Fibroblast of lung (primary cell): ENCODE measurements around the gene CFAP91. TPM values are rescaled to one million over a fixed set of nuclear protein-coding genes. Genes with fewer than 3 reads are reported as not detected.

Experiments
- DNase-seq, 2 donors: peaks; one replicate each; pipeline versions ENCODE4 v3.0.0 to v3.0.0-alpha.2; 2010; ENCODE audit warnings: low read depth in 2 of 2
- H2AFZ ChIP-seq: 2 replicates; pipeline ENCODE4 v1.5.1; 2012; ENCODE audit warnings: low read length, control low read depth, inconsistent platforms
- H3K27ac ChIP-seq: 2 replicates; pipeline ENCODE4 v1.5.1; 2011; ENCODE audit warnings: low read length, control low read depth; ENCODE audit not compliant: insufficient read depth
- H3K27me3 ChIP-seq: 2 replicates; pipeline ENCODE4 v1.5.1; 2011; ENCODE audit warnings: mild to moderate bottlenecking, low read length; ENCODE audit not compliant: control insufficient read depth, insufficient read depth
- H3K36me3 ChIP-seq: 2 replicates; pipeline ENCODE4 v1.5.1; 2011; ENCODE audit warnings: low read length; ENCODE audit not compliant: control insufficient read depth, insufficient read depth
- H3K4me1 ChIP-seq: 2 replicates; pipeline ENCODE4 v1.5.1; 2011; ENCODE audit warnings: low read length; ENCODE audit not compliant: control insufficient read depth, insufficient read depth; ENCODE audit errors: extremely low read depth
- H3K4me2 ChIP-seq: 2 replicates; pipeline ENCODE4 v1.5.1; 2011; ENCODE audit warnings: low read length, control low read depth; ENCODE audit not compliant: insufficient read depth; ENCODE audit errors: extremely low read depth
- H3K4me3 ChIP-seq, 4 experiments: fragments of 200-600 bp in 1 of 4; sonication (generic) in 1 of 4; replicated peaks in 1 of 4; 2 replicates each; pipeline ENCODE4 v1.5.1; 2011 to 2016; ENCODE audit warnings: low read length in 4 of 4, low read depth in 3 of 4, mild to moderate bottlenecking in 3 of 4, control low read depth in 2 of 4, inconsistent platforms in 1 of 4, mixed read lengths in 1 of 4; ENCODE audit not compliant: insufficient read depth in 1 of 4; ENCODE audit errors: control extremely low read depth in 1 of 4
- H3K79me2 ChIP-seq: 2 replicates; pipeline ENCODE4 v1.5.1; 2012; ENCODE audit warnings: mild to moderate bottlenecking, low read length, inconsistent platforms; ENCODE audit not compliant: control insufficient read depth, insufficient read depth
- H3K9ac ChIP-seq: 2 replicates; pipeline ENCODE4 v1.5.1; 2011; ENCODE audit warnings: mild to moderate bottlenecking, low read length, control low read depth; ENCODE audit not compliant: insufficient read depth
- H3K9me3 ChIP-seq: 2 replicates; pipeline ENCODE4 v1.5.1; 2012; ENCODE audit warnings: low read depth, low read length; ENCODE audit not compliant: control insufficient read depth, insufficient read depth
- H4K20me1 ChIP-seq: 2 replicates; pipeline ENCODE4 v1.5.1; 2011; ENCODE audit warnings: low read length; ENCODE audit not compliant: control insufficient read depth, insufficient read depth; ENCODE audit errors: extremely low read depth
- EZH2 ChIP-seq: IDR thresholded peaks from 2 replicates; pipeline ENCODE4 v1.5.1; 2012; ENCODE audit warnings: low read length, control low read depth, mild to moderate bottlenecking; ENCODE audit errors: missing control alignments
- polyA plus RNA-seq, 2 donors: library from polyadenylated mRNA; depleted of rRNA in 1 of 2; stranded (reverse) in 1 of 2; unstranded in 1 of 2; fragments of >200 nt; gene quantifications; 2 replicates each; pipeline ENCODE4 v1.2.1, GENCODE V29; 2011 to 2012; ENCODE audit warnings: missing spikeins in 1 of 2
- total RNA-seq: library from RNA; depleted of rRNA; stranded (reverse); fragments of >200 nt; gene quantifications from 2 replicates; pipeline ENCODE4 v1.2.1, GENCODE V29; 2014
- TF ChIP-seq, protein P1 (sequence below), 2 donors: IDR thresholded peaks in 1 of 2; conservative IDR thresholded peaks in 1 of 2; 1 replicate in 1 of 2; 2 replicates in 1 of 2; pipeline ENCODE4 v1.5.1; 2011 to 2012; ENCODE audit warnings: low read length in 2 of 2, control low read depth in 1 of 2, inconsistent platforms in 1 of 2, low read depth in 1 of 2, mild to moderate bottlenecking in 1 of 2

The CFAP91 gene
- total and polyA plus RNA-seq, 2 donors (not counting 1 experiment from before 2014, with no cell fraction given): 0.02 to 0.17 TPM

DNA sequence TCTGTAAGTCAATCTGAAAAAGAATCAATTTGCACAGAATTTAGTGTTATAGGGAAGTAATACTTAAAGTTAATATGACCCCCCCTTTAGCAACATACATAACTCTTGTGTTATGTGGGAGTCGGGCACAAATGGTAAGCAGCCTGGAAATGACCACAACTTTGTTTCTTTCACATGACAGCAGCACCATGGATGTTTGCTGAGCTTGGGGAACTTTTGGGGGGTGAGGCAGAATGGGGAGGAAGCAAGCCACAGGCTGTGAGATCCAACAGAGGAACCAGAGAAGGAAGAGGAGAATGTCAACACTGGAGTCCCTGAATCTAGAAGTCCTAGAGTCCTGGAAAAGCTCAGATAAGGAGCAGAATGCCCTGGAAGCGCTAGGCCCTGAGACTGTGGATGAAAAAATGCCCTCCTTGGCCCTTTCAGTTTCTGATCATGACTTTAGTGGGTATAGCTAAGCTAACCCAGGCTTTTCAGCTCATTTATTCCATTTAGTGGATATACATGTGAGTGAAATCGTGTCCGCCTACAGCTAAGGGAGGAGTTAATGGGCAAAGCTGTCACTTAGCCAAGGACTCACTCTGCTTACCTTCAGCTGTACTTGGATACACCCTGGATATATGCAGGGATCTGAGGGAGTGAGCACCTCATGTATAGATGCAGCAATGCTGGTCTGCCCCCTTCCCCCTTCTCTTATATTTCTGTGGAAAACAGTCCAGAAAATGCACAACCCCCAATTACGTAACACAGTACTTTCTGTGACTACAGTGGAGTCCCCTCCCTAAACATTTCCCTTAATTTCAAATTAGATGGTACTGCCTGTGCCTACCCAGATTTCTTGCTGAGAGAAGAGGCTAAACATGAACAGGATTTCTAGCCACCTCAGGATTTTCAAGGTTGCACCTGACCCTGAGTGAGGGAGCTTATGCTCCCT, 39.1 kb downstream of the CFAP91 start:
- H4K20me1 ChIP-seq: no peaks in the 10 kb centered on the region
- DNase-seq: no peak
- H3K4me3 ChIP-seq: no peak overlapping the region
- H3K79me2 ChIP-seq: no peaks in the 10 kb centered on the region
- H3K36me3 ChIP-seq: no peaks in the 10 kb centered on the region
- TF ChIP-seq, protein P1, sequence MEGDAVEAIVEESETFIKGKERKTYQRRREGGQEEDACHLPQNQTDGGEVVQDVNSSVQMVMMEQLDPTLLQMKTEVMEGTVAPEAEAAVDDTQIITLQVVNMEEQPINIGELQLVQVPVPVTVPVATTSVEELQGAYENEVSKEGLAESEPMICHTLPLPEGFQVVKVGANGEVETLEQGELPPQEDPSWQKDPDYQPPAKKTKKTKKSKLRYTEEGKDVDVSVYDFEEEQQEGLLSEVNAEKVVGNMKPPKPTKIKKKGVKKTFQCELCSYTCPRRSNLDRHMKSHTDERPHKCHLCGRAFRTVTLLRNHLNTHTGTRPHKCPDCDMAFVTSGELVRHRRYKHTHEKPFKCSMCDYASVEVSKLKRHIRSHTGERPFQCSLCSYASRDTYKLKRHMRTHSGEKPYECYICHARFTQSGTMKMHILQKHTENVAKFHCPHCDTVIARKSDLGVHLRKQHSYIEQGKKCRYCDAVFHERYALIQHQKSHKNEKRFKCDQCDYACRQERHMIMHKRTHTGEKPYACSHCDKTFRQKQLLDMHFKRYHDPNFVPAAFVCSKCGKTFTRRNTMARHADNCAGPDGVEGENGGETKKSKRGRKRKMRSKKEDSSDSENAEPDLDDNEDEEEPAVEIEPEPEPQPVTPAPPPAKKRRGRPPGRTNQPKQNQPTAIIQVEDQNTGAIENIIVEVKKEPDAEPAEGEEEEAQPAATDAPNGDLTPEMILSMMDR (conservative IDR thresholded peaks at IDR 0.05 in 1 of 2, IDR thresholded peaks at IDR 0.05 in 1 of 2; ENCODE audit: low read depth in 1 of 2, low read length in 2 of 2): no peak
- no peak for TF ChIP-seq EZH2
- H3K9me3 ChIP-seq: no peaks in the 10 kb centered on the region
- H2AFZ ChIP-seq: no peak overlapping the region
- H3K27me3 ChIP-seq: no peaks in the 10 kb centered on the region
- H3K9ac ChIP-seq: no peak overlapping the region
- no peak overlapping the region for H3K4me2 ChIP-seq
- no peak overlapping the region for H3K27ac ChIP-seq
- H3K4me1 ChIP-seq: no peaks in the 10 kb centered on the region

DNA sequence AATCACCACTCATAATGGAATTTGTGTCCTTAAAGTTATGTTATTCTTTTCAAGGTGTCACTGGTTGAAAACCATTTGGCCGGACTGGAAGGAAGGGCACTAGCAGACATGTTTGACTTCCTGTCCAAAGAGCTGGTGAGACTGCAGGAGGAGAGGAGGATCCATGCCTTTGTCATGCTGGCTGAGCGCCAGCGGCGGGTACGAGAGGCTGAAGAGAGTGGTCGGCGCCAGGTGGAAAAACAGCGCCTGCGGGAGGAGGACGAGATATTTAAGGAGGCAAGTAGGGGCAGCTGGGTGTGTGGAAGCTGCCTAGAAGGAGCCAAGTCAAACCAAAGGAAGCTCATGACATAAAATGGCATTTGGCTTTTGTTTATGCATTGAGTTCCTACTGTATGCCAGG, 41.1 kb downstream of the CFAP91 start:
- no peak overlapping the region for H2AFZ ChIP-seq

DNA sequence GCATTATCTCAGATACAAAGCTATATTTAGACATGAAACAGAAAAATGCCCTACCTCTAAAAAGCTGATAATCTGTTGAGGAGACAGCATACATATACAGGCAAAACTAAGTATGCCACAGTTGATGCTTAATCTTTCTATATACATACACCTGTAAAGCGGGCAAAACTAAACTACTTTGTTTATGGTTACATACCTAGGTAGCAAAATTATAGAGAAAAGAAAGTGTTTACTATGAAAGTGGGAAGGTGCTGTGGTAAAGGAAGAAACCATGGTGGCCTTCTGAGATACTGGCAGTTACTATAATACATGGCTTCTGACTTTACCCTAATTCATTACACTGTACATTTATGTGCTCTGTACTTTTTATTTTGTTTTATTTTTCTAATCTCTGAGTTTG, 43.1 kb downstream of the CFAP91 start:
- Histone ChIP-seq H2AFZ (no peak overlapping the region), H3K9me3 (no peaks in the 10 kb centered on the region), H3K9ac (no peak overlapping the region), H4K20me1 (no peaks in the 10 kb centered on the region), H3K4me1 (no peaks in the 10 kb centered on the region), H3K36me3 (no peaks in the 10 kb centered on the region), H3K27me3 (no peaks in the 10 kb centered on the region), H3K4me3 (no peak overlapping the region), H3K27ac (no peak overlapping the region), H3K4me2 (no peak overlapping the region), H3K79me2 (no peaks in the 10 kb centered on the region)
- DNase-seq: no peak
- TF ChIP-seq, protein P1 (conservative IDR thresholded peaks at IDR 0.05 in 1 of 2, IDR thresholded peaks at IDR 0.05 in 1 of 2; ENCODE audit: low read depth in 1 of 2, low read length in 2 of 2): no peak
- TF ChIP-seq EZH2: no peak

More for the DNA sequence above, 41.1 kb downstream of the CFAP91 start:
- DNase-seq: no peak
- Histone ChIP-seq H3K79me2 (no peaks in the 10 kb centered on the region), H3K9me3 (no peaks in the 10 kb centered on the region), H3K27me3 (no peaks in the 10 kb centered on the region), H3K4me1 (no peaks in the 10 kb centered on the region), H3K9ac (no peak overlapping the region), H3K27ac (no peak overlapping the region), H3K4me2 (no peak overlapping the region), H4K20me1 (no peaks in the 10 kb centered on the region), H3K36me3 (no peaks in the 10 kb centered on the region), H3K4me3 (no peak overlapping the region)
- TF ChIP-seq, protein P1 (conservative IDR thresholded peaks at IDR 0.05 in 1 of 2, IDR thresholded peaks at IDR 0.05 in 1 of 2; ENCODE audit: low read depth in 1 of 2, low read length in 2 of 2): no peak
- TF ChIP-seq EZH2: no peak
